ENCODE data around the gene RARB.

GRCh38 chr3:25384471-25384870, 43.6 kb upstream of the RARB start:
- TF ChIP-seq EZH2 (IDR thresholded peaks at IDR 0.05) (no peak), POLR2AphosphoS5 (IDR thresholded peaks at IDR 0.05; ENCODE audit: borderline replicate concordance, low read depth, low read length) (no peak), FOXP2 (optimal IDR thresholded peaks at IDR 0.05; ENCODE audit: control extremely low read depth, extremely low read length, insufficient read depth) (no peak)
